Measurements from ENCODE around the gene MASP1. TPM values are rescaled to one million over a fixed set of nuclear protein-coding genes. Genes with fewer than 3 reads are reported as not detected.

MASP1 gene
- total RNA-seq = not detected

GRCh38 chr3:187291512-187292132 lies at the start of gene MASP1:
MASP1 (minus strand) TSS chr3:187291737; CDS start chr3:187291632, 105 bp downstream.
- no peaks in the 10 kb centered on the region for H3K9me3 Mint-ChIP-seq
- H3K4me3 Mint-ChIP-seq = no peak within 1 kb of the TSS
- H3K27me3 Mint-ChIP-seq = peaks cover 44 to 63% of the 10 kb centered on the region in 2 donors
- H3K27ac Mint-ChIP-seq = no peak within 1 kb of the TSS
- no peaks in the 10 kb centered on the region for H3K36me3 Mint-ChIP-seq
- ATAC-seq = no peak
- peaks cover 0 to 3% of the 10 kb centered on the region in 2 donors for H3K4me1 Mint-ChIP-seq (ENCODE audit: low read depth in 2 of 2)
- no peak for DNase-seq (ENCODE audit: low spot score)

- no peak for ATAC-seq
- Mint-ChIP-seq H3K4me3 (no peak overlapping the region), H3K9me3 (no peaks in the 10 kb centered on the region), H3K4me1 (ENCODE audit: low read depth in 2 of 2) (no peaks in the 10 kb centered on the region), H3K27me3 (peaks cover 34 to 54% of the 10 kb centered on the region in 2 donors), H3K27ac (no peak overlapping the region), H3K36me3 (no peaks in the 10 kb centered on the region)
- no peak for DNase-seq (ENCODE audit: low spot score)
These were observed 49.0 kb upstream of the MASP1 start for GRCh38 chr3:187340578-187340977.

- peaks cover 32 to 53% of the 10 kb centered on the region in 2 donors for H3K27me3 Mint-ChIP-seq
- H3K36me3 Mint-ChIP-seq = no peaks in the 10 kb centered on the region
- no peak overlapping the region for H3K4me3 Mint-ChIP-seq
- H3K4me1 Mint-ChIP-seq (ENCODE audit: low read depth in 2 of 2) = no peaks in the 10 kb centered on the region
- H3K9me3 Mint-ChIP-seq = no peaks in the 10 kb centered on the region
- no peak for ATAC-seq
- H3K27ac Mint-ChIP-seq = no peak overlapping the region
- DNase-seq (ENCODE audit: low spot score) = no peak
These were observed 44.8 kb upstream of the MASP1 start for GRCh38 chr3:187336322-187336721.

- H3K4me3 Mint-ChIP-seq = no peak overlapping the region
- H3K27ac Mint-ChIP-seq = no peak overlapping the region
- H3K9me3 Mint-ChIP-seq = no peaks in the 10 kb centered on the region
- no peak for ATAC-seq
- H3K36me3 Mint-ChIP-seq = no peaks in the 10 kb centered on the region
- DNase-seq (ENCODE audit: low spot score) = no peak
- peaks cover 22 to 44% of the 10 kb centered on the region in 2 donors for H3K27me3 Mint-ChIP-seq
- H3K4me1 Mint-ChIP-seq (ENCODE audit: low read depth in 2 of 2) = no peaks in the 10 kb centered on the region
These were observed 43.4 kb upstream of the MASP1 start for GRCh38 chr3:187334904-187335303.

- ATAC-seq = no peak
- Mint-ChIP-seq H3K27ac (no peak overlapping the region), H3K36me3 (no peaks in the 10 kb centered on the region), H3K4me3 (no peak overlapping the region), H3K9me3 (no peaks in the 10 kb centered on the region), H3K27me3 (peaks cover 15 to 32% of the 10 kb centered on the region in 2 donors), H3K4me1 (ENCODE audit: low read depth in 2 of 2) (no peaks in the 10 kb centered on the region)
- DNase-seq (ENCODE audit: low spot score) = no peak
These were observed 37.2 kb upstream of the MASP1 start for GRCh38 chr3:187328691-187329090.

GRCh38 chr3:187327845-187328244 lies 36.3 kb upstream of the MASP1 start:
- DNase-seq (ENCODE audit: low spot score) = no peak
- H3K9me3 Mint-ChIP-seq = no peaks in the 10 kb centered on the region
- no peak overlapping the region for H3K4me3 Mint-ChIP-seq
- H3K36me3 Mint-ChIP-seq = no peaks in the 10 kb centered on the region
- no peak for ATAC-seq
- no peak overlapping the region for H3K27ac Mint-ChIP-seq
- peaks cover 15 to 31% of the 10 kb centered on the region in 2 donors for H3K27me3 Mint-ChIP-seq
- H3K4me1 Mint-ChIP-seq (ENCODE audit: low read depth in 2 of 2) = no peaks in the 10 kb centered on the region

- peaks cover 4 to 5% of the 10 kb centered on the region in 2 donors for H3K4me1 Mint-ChIP-seq (ENCODE audit: low read depth in 2 of 2)
- H3K4me3 Mint-ChIP-seq = no peak overlapping the region
- no peak overlapping the region for H3K27ac Mint-ChIP-seq
- H3K36me3 Mint-ChIP-seq = no peaks in the 10 kb centered on the region
- ATAC-seq = no peak
- H3K27me3 Mint-ChIP-seq = peaks cover 8 to 17% of the 10 kb centered on the region in 2 donors
- DNase-seq (ENCODE audit: low spot score) = no peak
- no peaks in the 10 kb centered on the region for H3K9me3 Mint-ChIP-seq
These were observed 34.1 kb upstream of the MASP1 start for GRCh38 chr3:187325632-187326031.

- peaks cover 5 to 11% of the 10 kb centered on the region in 2 donors for H3K27me3 Mint-ChIP-seq
These were observed 31.6 kb upstream of the MASP1 start for GRCh38 chr3:187323091-187323490.

GRCh38 chr3:187322291-187322690 lies 30.8 kb upstream of the MASP1 start:
- Mint-ChIP-seq H3K27me3 (peaks cover 9 to 15% of the 10 kb centered on the region in 2 donors), H3K36me3 (no peaks in the 10 kb centered on the region), H3K4me3 (no peak overlapping the region), H3K27ac (no peak overlapping the region), H3K9me3 (no peaks in the 10 kb centered on the region), H3K4me1 (ENCODE audit: low read depth in 2 of 2) (peaks cover 11 to 14% of the 10 kb centered on the region in 2 donors)
- DNase-seq (ENCODE audit: low spot score) (no peak), ATAC-seq (no peak)

More at GRCh38 chr3:187323091-187323490, 31.6 kb upstream of the MASP1 start:
- Mint-ChIP-seq H3K4me3 (no peak overlapping the region), H3K9me3 (no peaks in the 10 kb centered on the region), H3K4me1 (ENCODE audit: low read depth in 2 of 2) (peaks cover 11 to 14% of the 10 kb centered on the region in 2 donors), H3K27ac (no peak overlapping the region), H3K36me3 (no peaks in the 10 kb centered on the region)
- DNase-seq (ENCODE audit: low spot score) (no peak), ATAC-seq (no peak)

- DNase-seq (ENCODE audit: low spot score) (no peak), ATAC-seq (peak in 1 of 2 donors; percentile 50)
- Mint-ChIP-seq H3K9me3 (no peaks in the 10 kb centered on the region), H3K4me1 (ENCODE audit: low read depth in 2 of 2) (peaks cover 11 to 14% of the 10 kb centered on the region in 2 donors), H3K4me3 (no peak overlapping the region), H3K27me3 (peaks cover 14 to 20% of the 10 kb centered on the region in 2 donors), H3K27ac (no peak overlapping the region), H3K36me3 (no peaks in the 10 kb centered on the region)
These were observed 30.2 kb upstream of the MASP1 start for GRCh38 chr3:187321766-187322165.

GRCh38 chr3:187319699-187320302 lies 28.3 kb upstream of the MASP1 start:
- Mint-ChIP-seq H3K4me1 (ENCODE audit: low read depth in 2 of 2) (peaks cover 11 to 14% of the 10 kb centered on the region in 2 donors), H3K36me3 (no peaks in the 10 kb centered on the region), H3K9me3 (no peaks in the 10 kb centered on the region), H3K4me3 (no peak overlapping the region), H3K27ac (no peak overlapping the region), H3K27me3 (peaks cover 20 to 30% of the 10 kb centered on the region in 2 donors)
- peak; percentile 56 to 78 for ATAC-seq
- no peak for DNase-seq (ENCODE audit: low spot score)

- Mint-ChIP-seq H3K4me1 (ENCODE audit: low read depth in 2 of 2) (peaks cover 11 to 14% of the 10 kb centered on the region in 2 donors), H3K27me3 (peaks cover 25 to 34% of the 10 kb centered on the region in 2 donors), H3K27ac (peak overlapping the region in 1 of 2 donors; percentile 13), H3K4me3 (no peak overlapping the region), H3K9me3 (no peaks in the 10 kb centered on the region), H3K36me3 (no peaks in the 10 kb centered on the region)
- ATAC-seq (no peak), DNase-seq (ENCODE audit: low spot score) (no peak)
These were observed 27.5 kb upstream of the MASP1 start for GRCh38 chr3:187318819-187319616.

- Mint-ChIP-seq H3K27me3 (peaks cover 37 to 51% of the 10 kb centered on the region in 2 donors), H3K36me3 (no peaks in the 10 kb centered on the region), H3K4me1 (ENCODE audit: low read depth in 2 of 2) (peaks cover 7 to 10% of the 10 kb centered on the region in 2 donors), H3K4me3 (no peak overlapping the region), H3K27ac (no peak overlapping the region), H3K9me3 (peaks cover 5% of the 10 kb centered on the region)
- ATAC-seq = no peak
- no peak for DNase-seq (ENCODE audit: low spot score)
These were observed 24.3 kb upstream of the MASP1 start for GRCh38 chr3:187315872-187316271.

- DNase-seq (ENCODE audit: low spot score) (no peak), ATAC-seq (no peak)
- H3K27me3 Mint-ChIP-seq = peaks cover 46 to 68% of the 10 kb centered on the region in 2 donors
- no peaks in the 10 kb centered on the region for H3K36me3 Mint-ChIP-seq
- H3K4me1 Mint-ChIP-seq (ENCODE audit: low read depth in 2 of 2) = peaks cover 5 to 7% of the 10 kb centered on the region in 2 donors
- no peak overlapping the region for H3K27ac Mint-ChIP-seq
- H3K9me3 Mint-ChIP-seq = peaks cover 5% of the 10 kb centered on the region
- H3K4me3 Mint-ChIP-seq = no peak overlapping the region
These were observed 22.6 kb upstream of the MASP1 start for GRCh38 chr3:187314176-187314575.
